Measurements from ENCODE around the gene ANKRD65. TPM values are rescaled to one million over a fixed set of nuclear protein-coding genes. Genes with fewer than 3 reads are reported as not detected.
"Not testable (repeated sequence)": the region's sequence is repeated elsewhere in the genome, so short reads cannot be mapped to it uniquely, and the experiment has no call there.

Gene ANKRD65
- total and polyA plus RNA-seq, 11 donors, result 0.58 to 4.0 (median 1.3) TPM

GRCh38 chr1:1406101-1406820, 14.8 kb downstream of the ANKRD65 start:
- H3K36me3 ChIP-seq, result peaks cover 0 to 51% (median 45%) of the 10 kb centered on the region in 9 donors
- no peaks in the 10 kb centered on the region for H3K9me3 ChIP-seq
- peaks cover 5 to 50% (median 33%) of the 10 kb centered on the region in 12 donors for H3K4me1 ChIP-seq
- peak overlapping the region in 11 of 12 donors; percentile 81 to 94 (median 88) for H3K27ac ChIP-seq
- intact Hi-C loops (cut with DNase I), result loop anchor here in 6 of 10 donors (2.0 to 10.0 kb wide), 4 partner anchors 25 to 99 kb away; no protein-coding TSS in a partner anchor
- no peaks in the 10 kb centered on the region for H3K27me3 ChIP-seq
- ATAC-seq (peak in 1 of 4 donors; percentile 1), DNase-seq (no peak)
- no peak for TF ChIP-seq POLR2A (IDR thresholded peaks at IDR 0.05)
- no peak for TF ChIP-seq CTCF (IDR thresholded peaks at IDR 0.05)
- 43 to 46% (median 45%) methylated on average over 43 of the region's 43 CpGs for WGBS, 4 donors
- H3K4me3 ChIP-seq, result peak overlapping the region; percentile 61 to 100 (median 94)

GRCh38 chr1:1403653-1404052, 17.4 kb downstream of the ANKRD65 start:
- TF ChIP-seq CTCF (IDR thresholded peaks at IDR 0.05) (no peak), POLR2A (IDR thresholded peaks at IDR 0.05) (no peak)
- WGBS, 4 donors, result 81 to 87% (median 84%) methylated on average over 7 of the region's 7 CpGs
- no peaks in the 10 kb centered on the region for H3K27me3 ChIP-seq
- peaks cover 9 to 56% (median 42%) of the 10 kb centered on the region in 12 donors for H3K4me1 ChIP-seq
- H3K36me3 ChIP-seq, result peaks cover 0 to 59% (median 52%) of the 10 kb centered on the region in 9 donors
- DNase-seq, result no peak
- no peak for ATAC-seq
- H3K4me3 ChIP-seq, result no peak overlapping the region
- no peak overlapping the region for H3K27ac ChIP-seq
- no peaks in the 10 kb centered on the region for H3K9me3 ChIP-seq
- intact Hi-C loops (cut with DNase I), result loop anchor here in 3 of 10 donors (2.0 to 10.0 kb wide), 2 partner anchors 33 to 101 kb away; no protein-coding TSS in a partner anchor

- not testable (repeated sequence) for H3K27me3 ChIP-seq, H3K9me3 ChIP-seq, H3K27ac ChIP-seq, ATAC-seq, DNase-seq, H3K4me3 ChIP-seq
- intact Hi-C loops (cut with DNase I), result loop anchor here in 3 of 10 donors (2.0 to 10.0 kb wide), 2 partner anchors 34 to 102 kb away; no protein-coding TSS in a partner anchor
- peaks cover 0 to 61% (median 54%) of the 10 kb centered on the region in 9 donors for H3K36me3 ChIP-seq
- 84 to 93% (median 91%) methylated on average over 9 of the region's 9 CpGs for WGBS, 4 donors
- H3K4me1 ChIP-seq, result peaks cover 7 to 56% (median 39%) of the 10 kb centered on the region in 12 donors
Observed at GRCh38 chr1:1402901-1403392, 18.1 kb downstream of the ANKRD65 start.

- Histone ChIP-seq H3K27me3 (no peaks in the 10 kb centered on the region), H3K4me3 (no peak overlapping the region), H3K4me1 (peaks cover 7 to 58% (median 43%) of the 10 kb centered on the region in 12 donors), H3K27ac (no peak overlapping the region), H3K9me3 (no peaks in the 10 kb centered on the region), H3K36me3 (peaks cover 0 to 68% (median 61%) of the 10 kb centered on the region in 9 donors)
- DNase-seq (no peak), ATAC-seq (no peak)
- intact Hi-C loops (cut with DNase I), result loop anchor here in 3 of 10 donors (2.0 to 10.0 kb wide), 2 partner anchors 35 to 103 kb away; no protein-coding TSS in a partner anchor
- WGBS, 4 donors, result 67 to 76% (median 70%) methylated on average over 20 of the region's 20 CpGs
- TF ChIP-seq CTCF (IDR thresholded peaks at IDR 0.05) (peak in 8 of 12 donors; percentile 13 to 54 (median 38)), POLR2A (IDR thresholded peaks at IDR 0.05) (no peak)
Observed at GRCh38 chr1:1402072-1402900, 18.8 kb downstream of the ANKRD65 start.
